ENCODE measurements around the gene TRIM2. TPM values are rescaled to one million over a fixed set of nuclear protein-coding genes. Genes with fewer than 3 reads are reported as not detected.
"Not testable (repeated sequence)": the region's sequence is repeated elsewhere in the genome, so short reads cannot be mapped to it uniquely, and the experiment has no call there.

TRIM2 gene
- polyA plus RNA-seq, 1 donor from 2014 or later: 2.2 TPM

- Mint-ChIP-seq H3K4me1 (peaks cover 0 to 2% (median 0%) of the 10 kb centered on the region in 3 donors), H3K27ac (peak overlapping the region in 1 of 3 donors; percentile 26), H3K4me3 (peak overlapping the region in 2 of 4 donors; percentile 45 to 65), H3K9me3 (peaks cover 0 to 2% (median 0%) of the 10 kb centered on the region in 3 donors), H3K36me3 (no peaks in the 10 kb centered on the region), H3K27me3 (peaks cover 4% of the 10 kb centered on the region)
These were observed 26.4 kb upstream of the TRIM2 start for GRCh38 chr4:153177841-153178240.

- no peak overlapping the region for H3K4me3 Mint-ChIP-seq
- H3K27ac Mint-ChIP-seq: no peak overlapping the region
- peaks cover 10% of the 10 kb centered on the region for H3K27me3 Mint-ChIP-seq
- no peaks in the 10 kb centered on the region for H3K36me3 Mint-ChIP-seq
- H3K4me1 Mint-ChIP-seq: peaks cover 0 to 2% (median 0%) of the 10 kb centered on the region in 3 donors
- peaks cover 0 to 4% (median 0%) of the 10 kb centered on the region in 3 donors for H3K9me3 Mint-ChIP-seq
These were observed 25.1 kb upstream of the TRIM2 start for GRCh38 chr4:153179100-153179499.

- Mint-ChIP-seq H3K36me3 (no peaks in the 10 kb centered on the region), H3K27ac (no peak overlapping the region)
These were observed 22.9 kb upstream of the TRIM2 start for GRCh38 chr4:153181293-153181692.

DNA sequence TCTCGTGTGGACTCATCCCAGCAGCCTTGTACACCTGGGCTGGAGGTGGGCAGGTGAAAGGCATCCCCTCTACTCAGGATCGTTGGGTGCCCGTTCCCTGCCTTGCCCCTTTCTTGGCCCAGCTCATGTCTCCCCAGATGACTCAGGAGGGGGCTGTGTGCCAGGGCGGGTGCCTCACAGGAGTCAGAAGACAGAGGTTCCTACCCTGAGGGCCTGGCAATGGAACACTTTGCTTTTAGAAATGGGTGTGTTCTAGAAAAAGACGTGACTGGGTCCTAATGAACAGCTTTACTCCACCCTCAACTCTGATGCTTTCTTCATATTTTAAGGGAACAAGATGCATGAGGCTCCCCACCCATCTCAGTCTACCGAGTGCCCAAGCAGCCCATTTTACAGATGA lies 22.5 kb upstream of the TRIM2 start:
- no peak overlapping the region for H3K4me3 Mint-ChIP-seq
- peaks cover 0 to 2% (median 0%) of the 10 kb centered on the region in 3 donors for H3K9me3 Mint-ChIP-seq
- H3K36me3 Mint-ChIP-seq: no peaks in the 10 kb centered on the region
- no peak overlapping the region for H3K27ac Mint-ChIP-seq
- peaks cover 0 to 2% (median 0%) of the 10 kb centered on the region in 3 donors for H3K4me1 Mint-ChIP-seq
- H3K27me3 Mint-ChIP-seq: peaks cover 15% of the 10 kb centered on the region

More at GRCh38 chr4:153181293-153181692, 22.9 kb upstream of the TRIM2 start:
- H3K4me1 Mint-ChIP-seq: peaks cover 0 to 2% (median 0%) of the 10 kb centered on the region in 3 donors
- peaks cover 15% of the 10 kb centered on the region for H3K27me3 Mint-ChIP-seq
- H3K4me3 Mint-ChIP-seq: no peak overlapping the region
- peaks cover 0 to 2% (median 0%) of the 10 kb centered on the region in 3 donors for H3K9me3 Mint-ChIP-seq

DNA sequence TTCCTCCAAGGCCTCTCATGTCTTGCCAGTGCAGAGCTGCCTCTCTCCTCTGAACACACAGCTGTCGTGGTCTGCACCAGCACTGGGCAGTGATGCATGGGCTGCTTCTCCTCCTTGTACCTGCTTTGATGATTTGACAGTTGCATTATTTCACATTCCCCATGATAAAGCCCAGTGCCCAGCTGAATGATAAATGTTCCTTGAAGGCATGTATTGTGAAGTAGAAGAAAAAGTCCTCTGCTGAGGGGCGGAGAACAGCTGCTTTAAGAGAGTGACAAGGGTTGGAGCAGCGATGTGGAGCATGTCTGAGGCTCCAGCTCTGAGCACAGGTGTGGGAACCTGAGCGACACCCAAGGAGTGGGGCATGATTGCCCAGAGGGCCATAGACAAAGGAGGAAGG lies 21.1 kb upstream of the TRIM2 start:
- peaks cover 14% of the 10 kb centered on the region for H3K27me3 Mint-ChIP-seq

GRCh38 chr4:153185331-153185852 lies 18.9 kb upstream of the TRIM2 start:
- H3K4me1 Mint-ChIP-seq: no peaks in the 10 kb centered on the region
- H3K27ac Mint-ChIP-seq: no peak overlapping the region
- no peak overlapping the region for H3K4me3 Mint-ChIP-seq
- H3K36me3 Mint-ChIP-seq: peaks cover 1% of the 10 kb centered on the region
- peaks cover 11% of the 10 kb centered on the region for H3K27me3 Mint-ChIP-seq
- peaks cover 0 to 4% (median 0%) of the 10 kb centered on the region in 3 donors for H3K9me3 Mint-ChIP-seq

More for the DNA sequence above, 21.1 kb upstream of the TRIM2 start:
- Mint-ChIP-seq H3K36me3 (no peaks in the 10 kb centered on the region), H3K4me1 (no peaks in the 10 kb centered on the region), H3K27ac (peak overlapping the region in 1 of 3 donors; percentile 23), H3K4me3 (no peak overlapping the region), H3K9me3 (peaks cover 0 to 4% (median 0%) of the 10 kb centered on the region in 3 donors)

DNA sequence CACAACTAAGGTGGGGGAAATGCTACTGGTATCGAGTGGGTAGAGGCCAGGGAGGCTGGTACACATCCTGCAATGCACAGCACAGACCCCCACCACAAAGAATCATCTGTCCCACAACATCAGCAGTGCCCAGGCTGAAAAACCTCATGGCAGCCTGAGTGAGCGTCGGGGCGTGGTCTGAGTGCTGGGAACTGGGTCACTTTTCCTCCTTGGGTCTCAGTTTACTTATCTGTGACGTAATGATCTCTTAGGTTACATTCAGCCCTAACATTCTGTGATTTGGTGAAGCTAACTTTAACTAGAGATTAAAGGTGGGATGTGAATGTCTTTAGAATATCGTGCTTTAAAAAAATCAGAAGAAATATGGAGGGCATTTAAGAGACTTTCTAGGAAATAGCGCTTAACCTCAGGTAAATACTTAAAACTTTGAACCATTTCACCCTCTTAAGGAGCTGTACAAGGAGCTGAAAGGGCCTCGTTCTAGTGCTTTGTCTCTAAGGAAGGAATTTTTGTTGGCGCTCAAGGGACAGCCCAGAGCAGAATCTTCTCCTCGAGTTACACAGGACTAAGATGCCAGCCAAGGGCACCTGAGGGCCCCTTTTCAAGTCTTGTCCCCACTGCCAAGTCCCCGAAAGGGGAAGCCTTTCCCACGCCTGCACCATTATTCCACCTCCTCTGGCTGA lies 18.1 kb upstream of the TRIM2 start:
- Mint-ChIP-seq H3K9me3 (peaks cover 0 to 4% (median 0%) of the 10 kb centered on the region in 3 donors), H3K27ac (no peak overlapping the region), H3K4me3 (no peak overlapping the region), H3K27me3 (peaks cover 11% of the 10 kb centered on the region), H3K4me1 (no peaks in the 10 kb centered on the region), H3K36me3 (peaks cover 1% of the 10 kb centered on the region)

GRCh38 chr4:153189016-153189801 lies 15.0 kb upstream of the TRIM2 start:
- Mint-ChIP-seq H3K9me3 (peaks cover 0 to 3% (median 0%) of the 10 kb centered on the region in 3 donors), H3K27ac (no peak overlapping the region), H3K36me3 (peaks cover 1% of the 10 kb centered on the region), H3K4me3 (no peak overlapping the region), H3K4me1 (no peaks in the 10 kb centered on the region), H3K27me3 (peaks cover 5% of the 10 kb centered on the region)

- Mint-ChIP-seq H3K4me3 (no peak overlapping the region), H3K9me3 (peaks cover 0 to 3% (median 0%) of the 10 kb centered on the region in 3 donors), H3K27me3 (peaks cover 6% of the 10 kb centered on the region)
These were observed 12.4 kb upstream of the TRIM2 start for GRCh38 chr4:153191795-153192363.

GRCh38 chr4:153197301-153197700 lies 6.9 kb upstream of the TRIM2 start:
- H3K4me1 Mint-ChIP-seq: no peaks in the 10 kb centered on the region
- H3K36me3 Mint-ChIP-seq: no peaks in the 10 kb centered on the region
- no peak overlapping the region for H3K27ac Mint-ChIP-seq
- peaks cover 11% of the 10 kb centered on the region for H3K27me3 Mint-ChIP-seq
- no peak overlapping the region for H3K4me3 Mint-ChIP-seq
- H3K9me3 Mint-ChIP-seq: no peaks in the 10 kb centered on the region

More at GRCh38 chr4:153191795-153192363, 12.4 kb upstream of the TRIM2 start:
- Mint-ChIP-seq H3K4me1 (no peaks in the 10 kb centered on the region), H3K36me3 (peaks cover 1% of the 10 kb centered on the region), H3K27ac (no peak overlapping the region)

DNA sequence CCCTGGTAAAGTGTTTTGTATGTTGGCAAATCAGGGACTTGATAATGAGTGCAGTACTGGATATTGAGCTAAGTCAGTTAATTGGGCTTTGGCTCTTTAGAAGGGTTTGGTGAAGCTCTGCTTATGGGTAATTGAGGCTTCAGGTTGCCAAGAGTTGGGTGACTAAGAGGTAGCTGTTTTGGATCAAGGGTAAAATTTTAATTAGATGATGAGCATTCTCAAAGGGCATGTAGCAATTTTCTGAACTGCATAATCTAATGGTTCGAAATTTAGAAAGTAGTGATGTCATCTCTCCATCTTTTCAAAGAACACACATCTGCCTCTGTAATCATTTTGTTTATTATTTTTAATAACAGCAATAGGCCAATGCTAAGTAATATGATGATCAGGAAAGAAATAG lies 5.5 kb upstream of the TRIM2 start:
- Mint-ChIP-seq H3K9me3 (no peaks in the 10 kb centered on the region), H3K36me3 (no peaks in the 10 kb centered on the region), H3K27me3 (peaks cover 11% of the 10 kb centered on the region), H3K27ac (no peak overlapping the region), H3K4me1 (no peaks in the 10 kb centered on the region), H3K4me3 (no peak overlapping the region)

- not testable (repeated sequence) for H3K36me3 Mint-ChIP-seq, H3K27ac Mint-ChIP-seq, H3K4me3 Mint-ChIP-seq, H3K4me1 Mint-ChIP-seq, H3K9me3 Mint-ChIP-seq
- H3K27me3 Mint-ChIP-seq: peaks cover 12% of the 10 kb centered on the region
These were observed 497 bp upstream of the TRIM2 start for GRCh38 chr4:153203746-153204145.

DNA sequence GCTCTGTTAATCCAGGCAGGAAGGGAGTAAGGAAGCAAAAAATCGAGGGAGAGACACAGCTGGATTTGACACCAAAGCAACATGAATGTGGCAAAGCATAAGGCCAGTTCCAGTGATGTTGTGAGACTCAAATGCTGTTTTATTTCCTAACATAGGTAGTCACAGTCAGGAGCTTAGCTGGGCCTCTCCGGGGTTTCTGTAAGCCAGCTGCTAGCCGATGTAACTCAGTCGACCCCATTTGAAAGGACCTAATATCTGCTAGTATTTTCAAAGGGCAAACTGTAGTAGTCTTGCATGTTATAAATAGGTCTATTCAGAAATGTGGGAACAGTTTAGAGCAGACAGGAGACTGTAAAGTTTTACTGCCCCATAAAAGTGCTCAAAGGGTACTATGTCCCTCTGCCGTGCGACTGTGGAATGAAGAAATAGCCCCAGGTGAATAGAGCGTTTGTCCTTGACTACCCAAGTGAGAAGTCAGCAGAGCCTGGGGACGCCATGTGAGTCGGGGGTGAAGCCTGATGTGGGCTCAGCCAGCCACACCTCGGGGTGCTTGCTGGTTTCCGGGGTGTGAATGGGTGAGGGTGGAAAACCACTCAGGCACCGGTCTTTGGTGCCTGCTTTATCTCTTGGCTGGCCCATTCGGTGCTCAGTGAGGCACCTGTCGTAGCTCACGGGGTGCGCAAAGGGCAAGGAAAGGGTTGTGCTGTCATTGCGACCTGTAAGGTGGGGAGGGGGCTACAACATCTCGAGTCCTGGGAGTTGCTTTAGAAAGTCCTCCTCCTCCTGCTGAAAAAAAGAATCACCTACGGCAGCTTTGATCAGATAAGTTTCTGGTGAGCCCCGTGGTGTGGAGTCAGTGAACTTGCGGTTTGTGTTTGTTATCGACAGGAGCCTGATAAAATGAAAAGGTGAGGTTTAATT lies 745 bp downstream of the TRIM2 start:
- H3K4me3 Mint-ChIP-seq: peak overlapping the region in 2 of 4 donors; percentile 22 to 67
- H3K27ac Mint-ChIP-seq: no peak overlapping the region
- no peaks in the 10 kb centered on the region for H3K9me3 Mint-ChIP-seq
- H3K27me3 Mint-ChIP-seq: peaks cover 12% of the 10 kb centered on the region
- H3K36me3 Mint-ChIP-seq: no peaks in the 10 kb centered on the region
- H3K4me1 Mint-ChIP-seq: peaks cover 4 to 10% (median 5%) of the 10 kb centered on the region in 3 donors

DNA sequence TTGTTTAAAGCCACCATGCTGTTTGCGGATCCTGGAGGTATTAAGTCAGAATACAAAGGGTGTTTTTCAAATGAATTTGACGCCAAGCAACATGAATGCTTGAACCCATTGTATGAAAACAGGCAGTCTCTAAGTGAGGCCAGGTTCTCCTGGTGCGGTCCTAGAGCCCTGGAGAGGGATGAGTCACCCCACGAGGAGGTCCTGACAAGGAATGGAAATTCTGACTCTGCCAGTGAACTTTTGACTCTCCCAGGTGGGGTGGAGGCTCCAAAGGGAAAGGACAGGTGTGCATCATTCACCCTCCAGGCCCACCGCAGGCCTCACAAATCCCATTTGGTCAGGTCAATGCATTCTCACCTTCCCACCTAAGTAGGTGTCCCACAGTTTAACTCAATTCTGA lies 1.5 kb downstream of the TRIM2 start:
- H3K36me3 Mint-ChIP-seq: no peaks in the 10 kb centered on the region
- no peak overlapping the region for H3K27ac Mint-ChIP-seq
- peaks cover 4 to 10% (median 5%) of the 10 kb centered on the region in 3 donors for H3K4me1 Mint-ChIP-seq
- H3K9me3 Mint-ChIP-seq: no peaks in the 10 kb centered on the region
- peaks cover 10% of the 10 kb centered on the region for H3K27me3 Mint-ChIP-seq
- H3K4me3 Mint-ChIP-seq: no peak overlapping the region
